Measurements from ENCODE around the gene FBLN1. TPM values are rescaled to one million over a fixed set of nuclear protein-coding genes. Genes with fewer than 3 reads are reported as not detected.

Gene FBLN1
- total and polyA plus RNA-seq, 9 of the 15 experiments (the other 6 are each of a cell fraction or from before 2014, with no cell fraction given): 0.66 TPM; not detected in 8

- DNase-seq (ENCODE audit: extremely low read depth in 1 of 4, low spot score in 3 of 4): no peak
- intact Hi-C loops (cut with micrococcal nuclease): no loop called here
- Histone ChIP-seq H3K4me1 (replicated peaks in 1 of 2; ENCODE audit: control insufficient read depth in 2 of 2, insufficient read depth in 2 of 2, low read length in 2 of 2) (peaks cover 0 to 5% of the 10 kb centered on the region in 2 experiments; a peak in 1 of 5 replicates), H3K27me3 (ENCODE audit: control insufficient read depth in 2 of 2, insufficient read depth in 2 of 2, low read length in 2 of 2) (peaks cover 4 to 26% of the 10 kb centered on the region in 2 experiments; a peak in 2 of 5 replicates), H3K4me2 (ENCODE audit: insufficient read depth, low read length) (no peak overlapping the region), H3K27ac (ENCODE audit: extremely low read depth, low read depth, low read length) (no peak overlapping the region), H3K4me3 (no peak overlapping the region), H3K36me3 (ENCODE audit: control insufficient read depth, insufficient read depth, low read length) (no peaks in the 10 kb centered on the region), H3K9me1 (ENCODE audit: control insufficient read depth, insufficient read depth, low read length) (no peaks in the 10 kb centered on the region), H2AFZ (ENCODE audit: low read depth, low read length) (no peak overlapping the region), H3K9me3 (replicated peaks; ENCODE audit: control insufficient read depth, insufficient read depth, low read depth, low read length) (no peaks in the 10 kb centered on the region), H3K9ac (ENCODE audit: insufficient read depth in 1 of 2, low read depth in 2 of 2, low read length in 2 of 2) (no peak overlapping the region), H3K79me2 (ENCODE audit: control insufficient read depth, insufficient read depth, low read length) (no peaks in the 10 kb centered on the region), H4K20me1 (replicated peaks; ENCODE audit: control insufficient read depth, insufficient read depth, low read length) (no peaks in the 10 kb centered on the region)
- ChIA-PET POLR2A (no interaction called here), CTCF (ENCODE audit: low intra/inter-chr PET ratio) (no interaction called here)
- no TSS peak for BruUV-seq (replicated peaks)
- WGBS (ENCODE audit: insufficient coverage, low coverage, missing lambda C conversion rate): 43% methylated on average over 21 of the region's 22 CpGs
- in situ Hi-C loops (cut with MboI): no loop called here
- FAIRE-seq: no peak
- no peak for ATAC-seq
- TF ChIP-seq GABPB2 (CRISPR knock-in tag; conservative IDR thresholded peaks at IDR 0.05) (no peak), GABPB1 (CRISPR knock-in tag; IDR thresholded peaks at IDR 0.05) (no peak), ZNF431 (CRISPR knock-in tag; IDR thresholded peaks at IDR 0.05) (no peak), ZNF717 (CRISPR knock-in tag; IDR thresholded peaks at IDR 0.05) (no peak), ZC3H8 (IDR thresholded peaks at IDR 0.05) (no peak), TCF7L2 (IDR thresholded peaks at IDR 0.05; ENCODE audit: low read depth, low read length) (no peak), GATAD2A (IDR thresholded peaks at IDR 0.05) (no peak), RCOR1 (IDR thresholded peaks at IDR 0.05; ENCODE audit: borderline replicate concordance in 1 of 2, low read depth in 2 of 2, low read length in 2 of 2) (no peak), ZFX (CRISPR knock-in tag; IDR thresholded peaks at IDR 0.05) (no peak), ZNF184 (CRISPR knock-in tag; IDR thresholded peaks at IDR 0.05) (no peak), ZNF407 (IDR thresholded peaks at IDR 0.05; ENCODE audit: low read depth) (no peak), KAT2B (IDR thresholded peaks at IDR 0.05; ENCODE audit: low read depth, low read length) (no peak), ZNF830 (CRISPR knock-in tag; IDR thresholded peaks at IDR 0.05) (no peak), IRF2 (CRISPR knock-in tag; IDR thresholded peaks at IDR 0.05) (no peak)
- TF ChIP-seq, protein P1, sequence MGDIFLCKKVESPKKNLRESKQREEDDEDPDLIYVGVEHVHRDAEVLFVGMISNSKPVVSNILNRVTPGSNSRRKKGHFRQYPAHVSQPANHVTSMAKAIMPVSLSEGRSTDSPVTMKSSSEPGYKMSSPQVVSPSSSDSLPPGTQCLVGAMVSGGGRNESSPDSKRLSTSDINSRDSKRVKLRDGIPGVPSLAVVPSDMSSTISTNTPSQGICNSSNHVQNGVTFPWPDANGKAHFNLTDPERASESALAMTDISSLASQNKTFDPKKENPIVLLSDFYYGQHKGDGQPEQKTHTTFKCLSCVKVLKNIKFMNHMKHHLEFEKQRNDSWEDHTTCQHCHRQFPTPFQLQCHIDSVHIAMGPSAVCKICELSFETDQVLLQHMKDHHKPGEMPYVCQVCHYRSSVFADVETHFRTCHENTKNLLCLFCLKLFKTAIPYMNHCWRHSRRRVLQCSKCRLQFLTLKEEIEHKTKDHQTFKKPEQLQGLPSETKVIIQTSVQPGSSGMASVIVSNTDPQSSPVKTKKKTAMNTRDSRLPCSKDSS (IDR thresholded peaks at IDR 0.05; ENCODE audit: low read depth, partially characterized antibody): no peak
Measured at GRCh38 chr22:45627489-45628233, 125.0 kb downstream of the FBLN1 start.

Measured in K562 (cell line).